LoVo (cell line): ENCODE data around the gene TRPM5.

ENCODE experiments used
- DNase-seq: peaks from one replicate; pipeline ENCODE4 v3.0.0-alpha.2; 2016; ENCODE audit warnings: low spot score

TRPM5 gene

DNA sequence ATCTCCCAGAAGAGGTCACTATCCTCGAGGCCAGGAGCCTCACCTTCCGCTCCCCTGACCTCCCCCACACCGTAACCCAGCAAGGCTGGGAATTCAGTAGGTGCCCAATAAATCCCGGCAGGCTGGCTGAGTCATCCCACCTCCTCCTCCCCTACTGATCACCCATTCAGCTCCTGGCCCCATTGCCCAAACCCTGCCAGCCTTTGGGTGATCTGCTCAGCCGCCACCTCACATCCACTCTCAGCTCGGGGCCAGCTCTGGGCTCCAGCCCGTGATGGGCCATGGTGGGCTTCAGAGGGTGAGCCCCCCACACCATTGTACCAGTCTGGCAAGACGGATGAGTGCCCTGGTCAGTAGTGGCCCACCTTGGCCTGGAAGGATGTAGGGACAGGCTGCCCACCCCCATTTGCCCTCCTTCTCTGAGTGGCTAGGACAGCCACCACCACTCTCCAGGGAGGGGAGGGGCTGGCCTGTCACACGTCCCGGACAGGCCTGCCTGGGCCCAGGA is 8.2 kb downstream of the TRPM5 start:
- DNase-seq, result no peak

DNA sequence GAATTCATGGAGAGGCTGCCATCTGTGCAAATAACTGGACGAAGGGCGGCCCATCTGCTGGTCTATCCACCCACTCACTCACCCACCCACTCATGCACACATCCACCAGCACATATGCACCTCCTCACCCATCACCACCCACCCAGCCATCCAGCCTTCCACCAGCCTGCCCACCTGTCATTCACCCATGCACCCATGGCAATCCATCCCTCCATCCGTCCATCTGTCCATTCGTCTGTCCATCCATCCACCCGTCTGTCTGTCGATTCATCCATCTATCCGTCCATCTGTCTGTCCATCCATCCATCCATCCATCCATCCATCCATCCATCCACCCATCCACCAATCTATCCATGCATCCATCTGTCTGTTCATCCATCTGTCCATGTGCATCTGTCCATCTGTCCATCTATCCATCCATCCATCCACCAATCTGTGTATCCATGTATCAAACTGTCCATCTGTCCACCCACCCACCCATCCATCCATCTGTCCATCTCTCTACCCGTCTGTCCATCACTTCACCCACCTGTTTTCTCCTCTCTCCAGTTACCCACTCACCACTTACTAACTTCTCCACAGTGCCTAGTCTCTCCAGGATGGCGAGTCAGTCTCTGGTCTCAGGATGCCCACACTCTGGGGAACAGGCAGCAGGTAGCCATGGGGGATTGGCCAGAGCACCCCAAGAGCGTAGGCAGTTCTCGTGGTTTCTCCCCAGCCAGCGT is 8.9 kb downstream of the TRPM5 start:
- DNase-seq, result no peak

DNA sequence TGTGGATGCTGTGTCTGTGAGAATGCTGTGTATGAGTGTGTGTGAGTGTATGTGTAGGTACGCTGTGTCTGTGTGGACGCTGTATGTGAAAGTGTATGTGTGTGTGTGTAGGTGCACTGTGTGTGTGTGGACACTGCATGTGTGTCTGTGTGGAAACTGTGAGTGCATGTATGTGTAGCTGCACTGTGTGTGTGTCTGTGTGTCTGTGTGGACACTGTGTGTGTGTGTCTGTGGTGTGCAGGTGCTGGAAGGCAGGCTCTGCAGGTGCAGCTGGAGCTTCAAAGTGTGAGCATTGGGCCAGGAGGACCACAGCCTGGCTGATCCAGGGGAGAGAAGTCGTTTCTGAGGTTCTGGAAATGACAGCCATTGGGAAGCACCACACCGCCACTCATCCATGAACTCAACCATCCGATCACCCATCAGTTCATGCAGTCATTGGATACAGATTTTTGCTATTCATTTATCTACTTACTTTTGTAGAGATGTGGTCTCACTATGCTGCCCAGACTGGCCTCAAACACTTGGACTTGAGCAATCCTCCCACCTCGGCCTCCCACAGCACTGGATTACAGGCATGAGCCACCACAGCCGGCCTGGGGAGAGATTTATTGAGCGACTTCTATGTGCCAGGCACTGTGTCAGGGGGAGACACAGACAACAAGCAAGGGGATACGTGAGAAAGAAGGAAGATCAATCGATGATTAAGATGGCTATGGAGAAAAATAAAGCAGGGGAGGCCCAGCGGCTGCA is 9.6 kb downstream of the TRPM5 start:
- no peak for DNase-seq

DNA sequence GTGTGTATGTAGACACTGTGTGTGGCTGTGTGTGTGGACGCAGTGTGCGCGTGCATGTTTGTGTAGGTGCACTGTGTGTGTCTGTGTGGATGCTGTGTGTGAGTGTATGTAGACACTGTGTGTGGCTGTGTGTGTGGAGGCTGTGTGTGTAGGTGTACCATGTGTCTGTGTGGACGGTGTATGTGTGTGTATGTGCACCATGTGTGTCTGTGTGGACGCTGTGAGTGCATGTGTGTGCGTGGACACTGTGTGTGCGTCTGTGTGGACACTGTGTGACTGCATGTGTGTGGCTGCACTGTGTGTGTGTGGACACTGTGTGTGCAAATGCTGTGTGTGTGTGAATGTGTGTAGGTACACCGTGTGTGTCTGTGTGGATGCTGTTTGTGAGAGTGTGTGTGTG is 10.3 kb downstream of the TRPM5 start:
- no peak for DNase-seq

DNA sequence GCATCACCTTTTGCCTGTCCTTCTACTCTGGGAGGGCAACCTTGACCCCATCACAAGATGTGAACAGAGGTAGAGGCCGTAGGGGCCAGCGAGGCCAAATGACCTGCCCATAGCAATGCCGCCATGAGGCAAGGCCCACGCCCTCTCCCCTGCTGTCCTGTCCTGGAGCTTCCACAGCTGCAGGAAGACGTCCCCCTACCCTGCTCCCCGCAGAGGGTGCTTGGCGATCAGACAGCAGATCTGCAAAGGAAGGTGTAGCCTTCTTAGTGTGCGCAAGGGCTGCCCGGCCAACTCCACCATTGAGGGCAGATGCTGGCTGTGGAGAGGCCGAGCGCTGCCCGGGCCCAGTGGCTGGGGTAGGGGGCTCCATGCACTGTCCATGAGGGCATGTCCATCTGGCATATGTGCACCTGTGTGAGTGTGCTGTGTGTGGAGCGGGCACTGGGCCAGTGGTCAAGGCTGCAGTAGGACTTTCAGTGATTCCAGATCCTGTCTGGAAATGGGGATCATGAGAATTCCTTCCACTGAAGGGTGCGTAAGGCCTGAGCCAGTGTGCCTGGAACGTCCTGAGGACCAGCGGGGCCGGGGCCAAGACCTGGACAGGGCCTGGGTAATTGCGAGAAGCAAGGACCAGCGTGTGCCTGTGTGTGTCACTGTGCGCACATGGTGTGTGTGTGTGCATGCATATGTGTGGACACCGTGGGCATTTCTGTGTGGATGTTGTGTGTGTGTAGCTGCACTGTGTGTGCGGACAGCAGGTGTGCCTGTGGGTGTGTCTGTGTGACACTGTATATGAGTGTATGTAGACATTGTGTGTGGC is 11.0 kb downstream of the TRPM5 start:
- no peak for DNase-seq

DNA sequence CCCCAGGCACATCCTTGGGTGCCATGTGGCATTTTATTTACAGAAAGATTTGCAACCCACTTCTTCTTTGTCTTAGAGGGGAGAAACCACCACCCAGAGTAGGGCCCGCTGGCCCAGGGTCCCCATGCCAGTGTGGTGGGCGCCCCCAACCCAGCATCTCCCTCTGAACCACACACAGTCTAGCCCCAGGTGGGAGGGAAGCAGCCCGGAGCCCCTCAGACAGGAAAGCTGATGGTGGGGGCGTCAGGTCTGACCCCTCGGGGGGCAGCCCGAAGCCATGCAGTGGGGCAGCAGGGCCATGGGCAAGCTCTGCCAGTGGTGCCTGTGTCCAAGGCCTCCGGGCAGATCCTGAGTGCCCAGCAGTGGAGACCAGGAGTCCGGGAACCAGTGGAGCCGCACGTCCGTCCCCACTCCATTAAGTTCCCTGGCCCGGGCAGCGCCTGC is 11.7 kb downstream of the TRPM5 start:
- no peak for DNase-seq

DNA sequence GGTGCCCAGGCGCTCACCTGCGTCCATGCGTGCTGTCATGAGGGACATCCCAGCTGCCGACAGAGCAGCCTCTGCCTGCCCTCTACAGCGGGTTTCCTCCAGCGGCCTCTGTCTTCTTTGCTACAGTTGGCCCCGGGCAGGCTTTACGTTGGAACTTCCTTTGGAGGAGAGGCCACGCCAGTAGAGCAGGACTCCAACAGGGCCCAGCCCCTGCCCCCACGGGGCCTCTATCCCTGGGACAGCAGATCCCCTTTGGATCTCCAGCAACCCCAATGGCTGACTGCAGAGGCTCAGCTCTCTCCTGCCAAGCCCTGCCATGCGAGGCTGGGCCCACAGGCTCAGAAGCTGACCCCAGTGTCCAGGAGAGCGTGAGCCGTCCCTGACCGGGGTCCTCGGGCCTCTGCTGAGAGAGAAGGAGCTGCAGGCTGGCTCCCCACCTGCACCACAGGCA is 12.1 kb downstream of the TRPM5 start:
- DNase-seq, result no peak

DNA sequence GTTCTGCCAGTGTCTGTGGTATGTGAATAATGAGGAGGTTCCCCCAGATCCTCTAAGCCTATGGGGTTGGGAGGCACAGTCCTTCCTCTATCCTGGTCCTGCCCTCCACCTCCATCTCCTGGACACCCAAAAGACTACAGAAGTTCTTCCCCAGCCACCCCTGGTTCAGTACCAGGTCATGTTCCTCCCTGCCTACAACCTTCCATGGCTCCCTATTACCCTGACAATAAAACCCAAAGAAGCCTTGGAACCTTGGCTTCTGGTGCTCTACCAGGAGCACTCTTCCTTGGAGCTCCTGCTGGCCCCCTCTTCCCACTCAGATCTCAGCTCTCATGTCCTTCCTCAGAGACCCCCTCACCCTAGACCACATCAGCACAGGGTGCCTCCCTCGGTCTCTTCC is 12.9 kb downstream of the TRPM5 start:
- no peak for DNase-seq

DNA sequence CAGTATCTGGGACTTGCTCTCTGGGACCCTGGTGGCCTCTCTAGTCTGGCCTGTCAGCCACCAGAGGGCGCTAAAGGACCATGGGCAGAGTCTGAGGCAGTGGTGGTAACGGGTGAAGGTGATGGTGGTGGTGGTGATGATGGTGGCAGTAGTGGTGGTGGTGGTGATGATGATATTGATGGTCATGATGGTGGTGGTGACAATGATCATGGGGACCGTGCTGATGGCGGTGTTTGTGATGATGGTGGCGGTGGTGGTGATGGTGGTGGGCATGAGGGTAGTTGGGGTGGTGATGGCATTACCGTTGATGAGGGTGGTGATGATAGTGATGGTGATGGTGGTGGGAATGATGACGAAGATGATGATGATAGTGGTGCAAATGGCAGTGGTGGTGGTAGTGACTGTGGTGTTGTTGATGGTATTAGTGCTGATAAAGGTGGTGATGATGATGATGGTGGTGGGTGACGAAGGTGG is 16.0 kb downstream of the TRPM5 start:
- peak; percentile 65 for DNase-seq

DNA sequence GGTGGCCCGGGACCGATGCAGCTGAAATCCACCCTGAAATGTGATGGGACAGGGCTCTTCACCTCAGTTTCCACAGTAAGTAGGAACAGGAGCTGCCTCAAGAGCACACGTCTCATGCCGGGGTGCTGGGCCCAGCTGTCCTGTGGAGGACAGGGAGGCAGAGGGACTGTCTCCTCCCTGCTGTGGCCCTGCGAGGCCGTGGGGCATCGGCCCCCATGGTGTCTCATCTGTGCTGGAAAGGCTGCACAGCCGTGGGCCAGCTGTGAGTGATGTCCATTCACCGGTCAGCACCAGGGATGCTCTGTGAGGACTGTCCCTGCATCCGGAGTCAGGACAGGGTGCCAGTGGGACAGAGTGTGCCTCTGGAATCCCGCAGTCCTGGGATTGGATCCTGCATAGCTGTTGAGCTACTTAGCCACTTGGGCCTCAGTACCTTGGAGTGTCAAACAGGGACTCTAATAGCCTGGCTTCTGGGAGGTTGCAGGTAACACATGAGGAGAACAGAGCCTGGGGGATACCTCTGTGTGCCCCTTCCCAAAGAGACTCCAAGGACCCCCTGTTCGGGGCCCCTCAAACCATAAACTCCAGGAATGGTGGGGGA is 16.5 kb downstream of the TRPM5 start:
- DNase-seq, result no peak

DNA sequence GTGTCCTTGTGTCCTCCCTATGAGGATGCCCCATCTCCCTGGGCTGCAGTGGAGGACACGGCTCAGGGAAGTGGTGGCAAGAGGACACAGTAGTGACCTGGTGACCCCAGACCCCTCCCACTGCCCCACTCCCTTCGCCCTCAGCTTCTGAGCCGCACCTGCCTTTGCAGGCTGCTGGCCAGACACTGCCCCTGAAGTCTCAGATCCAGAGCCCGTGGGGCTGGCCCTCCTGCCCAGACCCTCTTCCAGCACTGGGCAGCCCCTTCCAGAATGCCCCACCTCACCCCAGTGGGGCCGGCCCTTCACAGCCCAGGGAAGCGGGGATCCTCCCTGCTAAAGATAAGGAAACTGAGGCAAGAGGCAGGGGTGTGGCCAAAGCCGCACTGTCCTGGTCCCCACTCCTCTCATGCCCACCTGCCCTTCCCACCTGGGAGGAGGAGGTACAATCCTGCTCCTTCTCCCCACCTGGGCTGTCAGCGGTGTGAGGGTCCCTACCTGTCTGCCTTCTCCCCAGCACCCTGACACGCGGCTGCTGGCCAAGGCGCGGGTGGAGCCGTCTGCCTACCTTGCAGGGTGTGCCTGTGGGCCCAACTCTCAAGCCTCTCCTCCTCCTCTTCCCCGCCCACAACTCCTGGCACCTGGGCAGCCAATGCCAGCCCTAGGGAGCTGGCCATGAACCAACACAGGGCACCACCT is 17.3 kb downstream of the TRPM5 start:
- DNase-seq, result no peak

DNA sequence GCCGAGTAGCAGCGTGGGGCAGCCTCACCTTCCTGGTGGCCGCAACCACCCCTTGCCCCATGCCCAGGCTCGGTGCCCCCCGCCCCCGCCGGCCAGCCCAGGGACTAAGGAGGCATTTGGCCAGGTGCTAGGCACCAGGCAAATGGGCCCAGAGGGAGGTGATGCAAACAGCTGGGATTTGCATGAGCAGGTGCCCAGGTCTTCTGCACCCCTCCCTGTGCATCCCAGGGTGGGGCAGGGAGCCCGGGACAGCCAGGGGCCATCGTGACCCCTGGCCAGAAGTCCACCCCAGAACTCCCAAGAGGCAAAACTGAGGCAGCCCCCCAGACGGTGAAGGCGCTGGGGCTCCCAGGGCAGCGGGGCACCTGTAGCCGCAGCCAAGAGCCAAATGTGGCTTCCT is 18.1 kb downstream of the TRPM5 start:
- no peak for DNase-seq

DNA sequence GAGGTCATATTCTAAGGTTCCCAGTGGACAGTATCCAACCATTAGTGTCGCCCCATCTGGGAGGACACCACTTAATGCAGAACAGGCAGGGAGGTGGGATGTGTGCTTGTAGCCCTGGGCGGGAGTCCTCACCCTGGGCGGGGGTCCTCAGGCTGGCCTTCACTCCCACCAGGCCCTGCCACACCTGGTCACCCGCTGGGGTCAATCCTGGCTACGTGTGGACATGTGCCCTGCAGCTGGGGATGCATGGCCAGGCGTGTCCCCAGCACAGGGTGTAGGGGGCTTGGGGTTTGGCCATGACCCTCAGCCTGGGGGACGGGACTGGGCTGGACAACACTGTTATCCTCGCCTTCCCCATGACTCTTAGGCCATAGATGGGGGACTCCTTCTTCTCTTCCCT is 18.8 kb downstream of the TRPM5 start:
- no peak for DNase-seq

DNA sequence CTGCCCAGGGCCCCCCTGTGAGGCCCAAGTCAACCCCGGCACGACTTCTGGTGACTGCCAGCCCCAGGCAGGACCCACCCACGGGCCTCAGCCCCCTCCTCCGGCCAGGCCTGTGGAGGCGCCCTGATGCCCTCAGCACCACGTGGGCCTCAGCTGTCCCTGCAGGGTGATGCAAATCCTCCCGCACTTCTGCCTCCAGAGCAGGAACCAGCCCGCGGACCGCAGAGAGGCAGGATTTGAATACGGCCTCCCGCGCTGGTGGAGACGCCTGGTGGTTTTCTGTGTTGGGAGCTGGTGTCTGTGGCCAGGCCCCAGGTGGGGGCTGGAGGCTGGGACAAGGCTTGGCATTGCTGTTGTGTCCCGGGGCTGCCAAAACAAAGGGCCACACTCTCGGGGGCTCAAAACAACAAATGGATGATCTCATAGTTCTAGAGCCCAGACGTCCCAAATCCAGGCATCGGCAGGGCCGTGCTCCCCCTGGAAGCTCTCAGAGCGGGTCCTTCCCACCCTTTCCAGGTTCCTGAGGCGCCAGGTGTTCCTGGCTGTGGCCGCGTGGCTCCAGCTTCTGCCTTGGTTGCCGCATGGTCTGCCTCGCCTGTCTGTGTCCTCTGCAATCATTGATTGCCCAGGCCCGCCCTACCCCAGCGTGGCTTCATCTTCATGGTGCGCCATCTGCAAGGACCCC is 19.4 kb downstream of the TRPM5 start:
- DNase-seq, result no peak

DNA sequence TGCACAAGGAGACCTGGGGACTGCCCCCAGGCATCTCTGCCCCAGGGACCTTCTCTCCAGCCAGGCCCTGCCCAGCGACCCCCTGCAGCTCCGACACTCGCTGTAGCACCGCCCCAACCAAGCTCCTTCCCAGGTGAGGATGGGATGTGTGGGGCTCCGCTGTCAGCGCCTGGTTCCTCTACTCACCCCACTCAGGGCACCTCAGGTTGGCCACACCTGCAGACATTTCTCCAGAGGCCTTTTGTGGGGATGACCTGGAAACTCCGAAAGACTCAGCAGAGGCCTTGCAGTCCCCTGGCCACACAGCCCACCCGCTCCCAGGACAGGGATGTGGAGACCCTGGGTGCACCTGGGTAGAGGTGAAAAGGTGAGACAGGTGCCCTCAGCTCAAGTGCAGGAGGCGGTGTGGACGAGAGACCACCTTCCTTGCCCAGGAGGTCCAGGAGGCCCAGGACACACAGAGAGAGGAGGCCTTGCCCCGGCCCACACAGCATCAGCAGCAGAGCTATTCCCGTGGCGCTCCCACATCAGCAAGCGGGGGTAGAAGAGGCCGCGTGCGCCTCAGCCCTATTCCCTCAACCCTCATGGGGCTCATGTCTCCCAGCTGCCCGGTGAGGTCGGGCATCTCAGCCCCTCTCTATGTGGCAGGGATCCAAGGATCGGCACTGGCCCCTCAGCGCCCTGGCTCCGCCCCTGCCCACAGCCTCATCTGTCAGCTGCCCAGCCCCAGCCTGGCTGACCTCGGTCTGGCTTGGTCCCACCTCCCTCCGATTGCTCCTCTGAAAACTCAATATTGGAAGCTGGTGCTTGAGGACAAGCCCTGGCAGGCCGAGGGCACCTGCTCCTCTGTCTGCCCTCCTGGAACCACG is 20.9 kb downstream of the TRPM5 start:
- DNase-seq, result no peak

DNA sequence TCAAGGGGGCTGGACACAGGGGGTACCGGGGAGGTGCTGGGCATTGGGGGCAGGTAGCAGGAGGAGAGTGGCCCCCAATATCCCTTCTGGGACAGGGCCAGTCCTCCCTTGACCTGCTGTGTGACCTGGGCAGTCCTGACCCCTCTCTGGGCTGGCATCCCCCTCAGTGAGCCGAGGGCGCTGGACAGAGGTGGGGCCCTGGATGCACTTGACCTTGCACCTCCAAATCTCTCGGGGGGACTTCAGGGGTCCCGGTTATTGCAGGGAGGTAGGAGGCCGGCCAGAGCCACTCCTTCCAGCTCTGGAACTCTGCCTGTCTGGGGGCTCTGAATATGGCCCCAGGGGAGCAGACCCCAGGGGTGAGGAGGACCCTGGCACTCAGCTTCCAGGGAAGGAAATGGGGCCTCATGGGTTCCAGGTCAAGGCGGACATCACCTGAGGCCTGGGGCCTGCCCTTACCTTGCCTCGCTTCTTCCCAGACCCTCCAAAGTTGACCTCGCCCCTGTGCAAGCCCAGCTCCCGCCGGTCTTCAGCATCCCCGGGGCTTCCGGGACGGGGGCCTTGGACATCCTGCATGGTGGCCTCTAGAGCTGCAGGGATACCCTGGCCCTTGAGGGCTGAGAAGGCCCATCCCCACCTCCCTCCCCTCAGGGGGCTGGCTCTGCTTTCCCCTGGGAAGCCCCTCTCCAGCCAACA is 21.7 kb downstream of the TRPM5 start:
- DNase-seq, result no peak

DNA sequence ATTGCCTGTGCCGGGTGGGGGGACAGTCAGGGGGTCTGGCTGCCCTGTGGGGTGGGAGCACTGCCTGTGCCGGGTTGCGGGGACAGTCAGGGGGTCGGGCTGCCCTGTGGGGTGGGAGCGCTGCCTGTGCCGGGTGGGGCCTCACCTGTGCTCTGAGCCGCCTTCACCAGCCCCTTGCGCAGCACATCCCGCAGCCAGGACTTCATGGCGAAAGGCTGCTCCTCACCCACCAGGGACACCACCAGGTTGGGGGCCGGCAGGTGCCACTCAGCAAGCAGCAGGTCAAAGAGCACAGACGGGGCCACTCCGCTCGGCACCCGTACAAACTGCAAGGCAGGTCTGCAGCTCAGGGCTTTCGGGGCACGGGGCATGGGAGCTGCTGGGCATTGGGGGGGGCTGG is 22.3 kb downstream of the TRPM5 start:
- DNase-seq, result no peak

DNA sequence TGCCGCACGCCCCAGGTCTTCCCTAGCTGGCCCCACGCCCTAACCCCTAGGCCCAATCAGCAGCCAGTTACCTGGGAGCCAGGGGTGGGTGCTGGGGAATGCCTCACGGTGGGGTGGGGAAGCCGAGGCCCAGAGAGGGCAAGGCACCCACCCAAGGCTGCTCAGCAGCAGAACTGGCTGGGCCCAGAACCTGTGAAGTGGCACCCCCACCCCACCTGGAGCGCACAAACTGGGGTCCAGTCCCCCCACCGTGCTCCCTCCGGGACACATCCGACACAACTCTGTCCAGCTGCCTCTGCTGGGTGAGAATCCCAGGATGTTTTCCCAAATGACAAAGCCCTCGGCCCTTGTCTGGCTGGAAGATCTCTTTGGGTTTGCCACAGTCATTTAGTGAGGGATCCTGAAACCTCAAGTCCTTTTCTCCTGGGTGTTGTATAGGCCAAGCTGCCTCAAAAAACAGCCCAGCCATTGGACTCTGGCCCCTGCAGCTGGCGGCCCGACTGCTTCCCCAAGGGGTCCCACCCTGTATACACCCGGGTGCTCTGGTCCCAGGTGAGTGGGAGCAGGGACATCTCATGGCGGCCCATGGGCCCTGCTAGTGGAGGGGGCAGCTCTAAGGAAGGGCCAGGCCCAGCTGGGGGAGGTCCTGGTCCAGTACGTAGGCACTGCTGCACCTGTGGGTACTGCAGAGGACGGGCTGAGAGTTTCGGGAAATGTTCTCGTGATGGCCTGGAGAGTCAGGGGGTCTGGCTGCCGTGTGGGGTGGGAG is 22.9 kb downstream of the TRPM5 start:
- no peak for DNase-seq
